ENCODE data around the gene PHF21B. TPM values are rescaled to one million over a fixed set of nuclear protein-coding genes. Genes with fewer than 3 reads are reported as not detected.

PHF21B gene
- total and polyA plus RNA-seq, 2 of the 8 experiments (the other 6 are each of a cell fraction or from before 2014, with no cell fraction given), result 19.3 to 68.1 TPM

DNA sequence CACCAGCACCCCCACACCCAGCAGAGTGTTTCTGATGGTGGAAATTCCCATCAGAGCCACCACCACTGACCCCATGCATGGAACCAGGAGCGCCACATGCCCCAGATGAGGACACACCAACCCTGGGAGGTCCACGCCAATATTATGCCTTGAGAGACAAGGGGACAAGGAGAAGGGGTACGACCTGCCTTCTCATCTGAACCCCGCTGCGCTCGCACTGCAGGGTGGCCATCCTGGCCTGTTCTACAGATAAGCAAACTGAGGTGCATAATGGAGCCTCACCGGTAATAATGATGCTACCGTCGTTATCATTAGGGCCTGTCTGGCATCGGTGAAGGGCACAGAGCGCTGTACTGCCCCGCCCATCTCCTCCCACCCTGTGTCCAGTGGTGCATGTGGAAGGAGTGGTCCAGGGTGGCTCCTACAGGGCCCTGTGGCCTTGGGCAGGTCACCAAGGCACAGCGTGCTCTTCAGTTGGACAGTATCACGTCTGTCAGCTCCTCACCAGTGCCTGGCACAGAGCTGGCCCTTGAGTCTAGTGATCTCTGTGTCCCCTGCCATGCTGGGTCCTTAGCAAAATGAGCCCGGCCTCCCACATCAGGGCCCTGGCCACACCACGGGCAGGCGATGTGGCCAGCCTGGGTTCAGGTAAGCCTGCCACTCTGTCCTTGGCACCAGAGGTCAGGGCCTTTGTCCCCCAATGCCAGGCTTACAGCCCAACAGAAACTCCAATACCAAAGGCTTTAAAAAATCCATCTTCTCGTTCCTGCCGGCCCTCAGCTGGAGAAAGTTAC is 92.2 kb downstream of the PHF21B start (continued):
- no peak for TF ChIP-seq CHD1 (IDR thresholded peaks at IDR 0.05; ENCODE audit: low read depth, low read length)
- TF ChIP-seq NANOG (IDR thresholded peaks at IDR 0.05; ENCODE audit: insufficient read depth, low read depth, low read length, poor library complexity, severe bottlenecking), result no peak
- TF ChIP-seq SUZ12 (IDR thresholded peaks at IDR 0.05; ENCODE audit: low read length), result no peak

All from H1 (cell line).